OCI-LY3 (cell line): ENCODE results near the gene NPBWR2.
A peak's percentile ranks its signal among the peaks of the same experiment; 100 is the strongest.

Experiments used
- H2AFZ ChIP-seq: fragments of 200-600, 300-600 bp; shearing (Covaris generic); 2 replicates; pipeline ENCODE4 v1.6.0; 2014; ENCODE audit warnings: antibody characterized with exemption, low read depth, low read length
- H3K27ac ChIP-seq: fragments of 200-600, 300-600 bp; sonication (generic); 2 replicates; pipeline ENCODE4 v1.5.1; 2014; ENCODE audit warnings: mild to moderate bottlenecking, low read length, moderate library complexity, mixed read lengths
- H3K27me3 ChIP-seq: fragments of 200-600, 300-600 bp; sonication (generic); 2 replicates; pipeline ENCODE4 v1.6.1; 2014; ENCODE audit warnings: low read depth, low read length, mixed read lengths
- H3K36me3 ChIP-seq: fragments of 200-600, 300-600 bp; sonication (generic); replicated peaks from 2 replicates; pipeline ENCODE3; 2014; ENCODE audit warnings: low read depth, low read length, mixed read lengths
- H3K4me1 ChIP-seq: fragments of 300-600, 200-600 bp; sonication (generic); 2 replicates; pipeline ENCODE4 v1.6.1; 2014; ENCODE audit warnings: low read length, mixed read lengths
- H3K4me2 ChIP-seq: fragments of 200-600, 300-600 bp; sonication (generic); 2 replicates; pipeline ENCODE4 v1.6.1; 2014; ENCODE audit warnings: low read length, mixed read lengths
- H3K4me3 ChIP-seq: fragments of 300-600, 200-600 bp; sonication (generic); 2 replicates; pipeline ENCODE4 v1.5.1; 2014; ENCODE audit warnings: antibody characterized with exemption, mild to moderate bottlenecking, low read length, moderate library complexity
- H3K79me2 ChIP-seq: fragments of 300-600, 200-600 bp; shearing (Covaris generic); 2 replicates; pipeline ENCODE4 v1.6.1; 2014; ENCODE audit warnings: mild to moderate bottlenecking, low read length, mixed read lengths
- H3K9ac ChIP-seq: fragments of 300-600, 200-600 bp; shearing (Covaris generic); 2 replicates; pipeline ENCODE4 v1.6.0; 2014; ENCODE audit warnings: mild to moderate bottlenecking, low read length, moderate library complexity
- H3K9me3 ChIP-seq: fragments of 200-600, 300-600 bp; shearing (Covaris generic); 2 replicates; pipeline ENCODE4 v1.6.1; 2014; ENCODE audit warnings: low read length, mixed read lengths; ENCODE audit not compliant: insufficient read depth
- H4K20me1 ChIP-seq: fragments of 200-600, 300-600 bp; sonication (generic); 2 replicates; pipeline ENCODE4 v1.6.1; 2016; ENCODE audit warnings: low read length, mixed read lengths; ENCODE audit not compliant: insufficient read depth
- CTCF ChIP-seq: fragments of 200-600, 300-600 bp; sonication (generic); IDR thresholded peaks from 2 replicates; pipeline ENCODE4 v1.5.1; 2014; ENCODE audit warnings: antibody characterized with exemption, low read length, low read depth
- EZH2phosphoT487 ChIP-seq: fragments of 200-600 bp; shearing (Covaris generic); IDR thresholded peaks from 2 replicates; pipeline ENCODE4 v1.6.1; 2018; ENCODE audit warnings: antibody characterized with exemption, mixed run types, low read depth

Gene NPBWR2

GRCh38 chr20:64106981-64107735, at the start of gene NPBWR2:
NPBWR2 (minus strand) TSS chr20:64107565; CDS start chr20:64106831, 734 bp downstream.
- H3K79me2 ChIP-seq: no peaks in the 10 kb centered on the region
- no peak within 1 kb of the TSS for H3K27ac ChIP-seq
- no peaks in the 10 kb centered on the region for H3K9me3 ChIP-seq
- H3K4me1 ChIP-seq: peaks cover 11% of the 10 kb centered on the region
- peak within 1 kb of the TSS; percentile 18; the same call in 1 of the 2 replicates for H2AFZ ChIP-seq
- H4K20me1 ChIP-seq: no peaks in the 10 kb centered on the region
- no peak for TF ChIP-seq CTCF
- no peak for TF ChIP-seq EZH2phosphoT487
- H3K4me3 ChIP-seq: peak within 1 kb of the TSS; percentile 40
- H3K4me2 ChIP-seq: peak within 1 kb of the TSS; percentile 74
- H3K36me3 ChIP-seq: no peaks in the 10 kb centered on the region
- H3K27me3 ChIP-seq: 0 out of 2 replicates have a peak, but pooled peaks cover 3% of the 10 kb centered on the region
- H3K9ac ChIP-seq: no peak within 1 kb of the TSS; the same call in 1 of the 2 replicates

GRCh38 chr20:64156136-64156885, 48.9 kb upstream of the NPBWR2 start:
- Histone ChIP-seq H3K27me3 (no peaks in the 10 kb centered on the region), H3K36me3 (no peaks in the 10 kb centered on the region), H3K4me2 (no peak overlapping the region), H3K79me2 (no peaks in the 10 kb centered on the region), H3K9me3 (no peaks in the 10 kb centered on the region), H2AFZ (no peak overlapping the region), H3K27ac (no peak overlapping the region), H3K4me3 (no peak overlapping the region), H3K4me1 (no peaks in the 10 kb centered on the region), H4K20me1 (no peaks in the 10 kb centered on the region), H3K9ac (no peak overlapping the region)
- TF ChIP-seq CTCF (no peak), EZH2phosphoT487 (no peak)

GRCh38 chr20:64155258-64156135, 48.1 kb upstream of the NPBWR2 start:
- H2AFZ ChIP-seq: no peak overlapping the region
- no peaks in the 10 kb centered on the region for H3K36me3 ChIP-seq
- H3K4me1 ChIP-seq: no peaks in the 10 kb centered on the region
- no peak overlapping the region for H3K4me3 ChIP-seq
- no peak overlapping the region for H3K27ac ChIP-seq
- H3K9me3 ChIP-seq: no peaks in the 10 kb centered on the region
- no peak overlapping the region for H3K9ac ChIP-seq
- no peaks in the 10 kb centered on the region for H3K79me2 ChIP-seq
- H3K4me2 ChIP-seq: no peak overlapping the region
- H3K27me3 ChIP-seq: no peaks in the 10 kb centered on the region
- TF ChIP-seq CTCF (no peak), EZH2phosphoT487 (no peak)
- no peaks in the 10 kb centered on the region for H4K20me1 ChIP-seq
